T-helper 22 cell (primary cell): ENCODE measurements around the gene RTN3.
"Not testable (repeated sequence)": the region's sequence is repeated elsewhere in the genome, so short reads cannot be mapped to it uniquely, and the experiment has no call there.

Experiments
- DNase-seq: peaks from one replicate; pipeline ENCODE4 v3.0.0-alpha.2; 2020; ENCODE audit warnings: low read depth

Gene RTN3

GRCh38 chr11:63683133-63683991 lies 2.1 kb downstream of the RTN3 start:
- no peak for DNase-seq

- not testable (repeated sequence) for DNase-seq
Measured at GRCh38 chr11:63685158-63685721, 3.9 kb downstream of the RTN3 start.

GRCh38 chr11:63686926-63687325 lies 5.6 kb downstream of the RTN3 start:
- no peak for DNase-seq

GRCh38 chr11:63687845-63688244 lies 6.5 kb downstream of the RTN3 start:
- no peak for DNase-seq

- no peak for DNase-seq
Measured at GRCh38 chr11:63694596-63694995, 13.3 kb downstream of the RTN3 start.

- no peak for DNase-seq
Measured at GRCh38 chr11:63698976-63699733, 17.9 kb downstream of the RTN3 start.

GRCh38 chr11:63699896-63700295 lies 18.6 kb downstream of the RTN3 start:
- DNase-seq = no peak

GRCh38 chr11:63705526-63705925 lies 24.2 kb downstream of the RTN3 start:
- DNase-seq = no peak

GRCh38 chr11:63708764-63709163 lies 27.5 kb downstream of the RTN3 start:
- DNase-seq = no peak

GRCh38 chr11:63709336-63709884 lies 28.1 kb downstream of the RTN3 start:
- DNase-seq = no peak

GRCh38 chr11:63710476-63711217 lies 29.3 kb downstream of the RTN3 start:
- DNase-seq = no peak

GRCh38 chr11:63711838-63712237 lies 30.5 kb downstream of the RTN3 start:
- no peak for DNase-seq

GRCh38 chr11:63713766-63714165 lies 32.5 kb downstream of the RTN3 start:
- no peak for DNase-seq

GRCh38 chr11:63716046-63716445 lies 34.7 kb downstream of the RTN3 start:
- DNase-seq = no peak

GRCh38 chr11:63719001-63719400 lies 37.7 kb downstream of the RTN3 start:
- DNase-seq = no peak

- no peak for DNase-seq
Measured at GRCh38 chr11:63719987-63720386, 38.7 kb downstream of the RTN3 start.

- no peak for DNase-seq
Measured at GRCh38 chr11:63720611-63721010, 39.3 kb downstream of the RTN3 start.

- DNase-seq = no peak
Measured at GRCh38 chr11:63729326-63729725, 48.0 kb downstream of the RTN3 start.

- DNase-seq = no peak
Measured at GRCh38 chr11:63736864-63737263, 55.6 kb downstream of the RTN3 start.

- no peak for DNase-seq
Measured at GRCh38 chr11:63737718-63738117, 56.4 kb downstream of the RTN3 start.

- DNase-seq = peak; percentile 25
Measured at GRCh38 chr11:63738720-63739360, 57.5 kb downstream of the RTN3 start.
